Fibroblast of peridontal ligament (primary cell): ENCODE measurements around the gene FEV.
A peak's percentile ranks its signal among the peaks of the same experiment; 100 is the strongest.

Source experiments
- DNase-seq: peaks from one replicate; pipeline ENCODE4 v3.0.0-alpha.2; 2010; ENCODE audit errors: extremely low read depth

Gene FEV

DNA sequence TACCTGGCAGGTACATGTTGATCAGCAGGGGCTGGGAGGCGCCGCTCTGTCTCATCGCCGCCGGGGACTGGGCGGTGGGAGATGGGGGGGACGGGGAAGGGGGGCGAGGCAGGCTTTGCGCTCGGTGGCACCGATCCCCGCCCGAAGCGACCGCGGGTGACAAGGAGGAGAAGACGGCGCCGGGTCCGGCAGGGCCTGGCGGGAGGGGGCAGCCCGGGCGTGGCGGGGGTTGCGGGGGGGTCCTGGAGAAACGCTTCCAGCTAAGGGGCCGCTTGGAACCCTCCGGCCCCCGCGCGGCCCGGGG lies at the start of gene FEV:
TSS of gene FEV (minus strand) at position 164 of the 304 bp plus-strand sequence. CDS start at position 55, 109 bp downstream.
- DNase-seq, result no peak

DNA sequence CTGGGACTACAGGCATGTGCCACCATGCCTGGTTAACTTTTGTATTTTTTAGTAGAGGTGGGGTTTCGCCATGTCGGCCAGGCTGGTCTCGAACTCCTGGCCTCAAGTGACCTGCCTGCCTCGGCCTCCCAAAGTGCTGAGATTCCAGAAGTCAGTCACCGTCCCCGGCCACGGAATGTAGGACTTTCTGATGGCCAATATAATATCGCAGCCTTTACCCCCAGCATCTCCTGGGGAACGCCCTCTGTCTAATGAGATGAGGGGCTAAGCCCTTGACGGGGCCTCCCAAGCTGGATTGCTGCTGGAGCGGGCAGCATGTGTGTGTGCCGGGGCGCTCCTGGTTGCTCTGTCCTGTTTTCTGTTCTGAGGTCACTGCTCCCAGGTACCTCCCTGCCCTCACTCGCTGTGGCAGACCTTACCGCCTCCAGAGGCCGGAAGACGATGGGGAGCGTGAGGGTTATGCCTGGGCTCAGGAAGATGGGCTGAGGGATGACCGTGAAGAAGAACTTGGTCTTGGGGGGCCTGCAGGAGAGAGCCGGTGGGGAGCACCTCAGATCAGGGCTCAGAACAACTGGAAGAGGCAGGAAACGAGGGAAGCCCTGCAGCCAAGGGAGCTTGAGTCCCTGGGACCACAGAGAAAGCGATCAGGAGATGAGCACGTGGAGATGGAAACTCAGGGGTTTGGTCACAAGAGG lies 47.2 kb upstream of the FEV start:
- no peak for DNase-seq

- no peak for DNase-seq
Measured at GRCh38 chr2:219031005-219031738, 46.2 kb upstream of the FEV start.

- no peak for DNase-seq
Measured at GRCh38 chr2:219030177-219030940, 45.4 kb upstream of the FEV start.

GRCh38 chr2:219029829-219030165 lies 44.8 kb upstream of the FEV start:
- peak; percentile 69 for DNase-seq

GRCh38 chr2:219028996-219029828 lies 44.2 kb upstream of the FEV start:
- DNase-seq, result no peak

GRCh38 chr2:219028141-219028540 lies 43.2 kb upstream of the FEV start:
- DNase-seq, result no peak

DNA sequence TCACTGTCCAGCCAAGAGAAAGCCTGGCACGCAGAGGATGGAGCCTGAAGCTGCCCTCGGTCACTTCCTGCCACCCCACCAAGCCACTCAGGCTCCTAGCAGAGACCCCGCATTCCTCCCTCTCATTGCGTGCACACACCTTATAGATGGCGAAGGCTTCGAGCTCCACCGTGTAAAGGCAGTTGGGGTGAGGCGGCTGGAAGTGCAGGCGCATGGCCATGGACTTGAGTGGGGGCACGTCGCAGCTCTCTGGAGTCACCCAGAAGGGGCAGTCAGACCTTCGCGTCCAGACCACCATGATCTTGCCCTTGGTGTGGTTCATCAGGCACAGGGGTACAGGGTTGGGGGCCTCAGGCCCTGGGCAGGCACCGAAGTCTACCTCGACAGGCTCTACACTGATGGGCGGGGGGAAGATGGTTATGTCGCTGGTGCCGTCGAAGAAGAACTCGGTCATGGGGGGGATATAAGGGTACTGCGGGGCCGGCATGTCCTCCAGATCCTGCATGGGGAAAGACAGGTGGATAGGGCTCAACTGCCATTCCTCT lies 42.6 kb upstream of the FEV start:
- no peak for DNase-seq

- DNase-seq, result no peak
Measured at GRCh38 chr2:219026946-219027345, 42.0 kb upstream of the FEV start.

DNA sequence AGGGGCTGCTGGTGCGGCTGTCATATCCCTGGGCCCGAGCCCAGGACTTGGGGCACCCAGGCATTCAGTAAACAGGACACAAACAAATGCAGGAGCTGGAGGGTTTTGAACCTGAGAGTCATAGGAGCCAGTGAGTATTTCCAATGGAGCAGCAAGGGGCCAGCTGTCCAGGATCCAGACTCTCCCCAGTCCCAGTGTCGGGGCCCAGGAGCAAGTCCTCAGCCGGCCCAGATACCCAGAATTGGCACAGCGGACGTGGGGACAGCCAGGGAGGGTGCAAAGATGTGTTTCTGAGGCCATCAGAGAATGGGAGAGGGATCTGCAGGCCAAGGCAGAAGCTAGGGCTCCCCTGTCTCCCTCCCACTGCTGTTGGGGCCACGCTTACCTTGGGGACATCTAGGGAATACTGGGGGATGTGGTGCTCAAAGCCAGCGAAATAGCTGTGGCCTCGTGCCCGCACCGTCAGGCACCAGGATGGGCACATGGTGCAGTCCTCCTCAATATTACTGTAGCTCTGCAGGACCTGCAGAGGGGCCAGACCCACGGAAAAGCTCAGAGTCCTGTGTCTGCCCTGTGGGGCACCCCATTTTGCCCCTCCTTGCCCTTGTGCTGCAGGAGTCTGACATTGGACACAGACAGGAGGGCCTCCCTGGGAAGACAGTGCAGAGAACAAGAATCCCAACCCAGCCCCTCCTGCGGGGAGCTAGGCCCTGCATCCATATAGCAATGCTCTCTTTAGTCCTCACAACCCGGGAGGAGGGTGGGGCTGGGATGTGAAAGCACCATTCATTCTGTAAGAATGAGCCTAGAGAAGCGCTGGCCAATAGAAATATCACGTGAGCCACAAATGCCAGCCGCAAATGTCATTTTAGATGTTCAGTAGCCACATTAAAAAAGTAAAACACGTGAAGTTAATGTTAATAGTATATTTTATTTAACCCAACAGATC lies 40.9 kb upstream of the FEV start:
- DNase-seq, result peak; percentile 13

DNA sequence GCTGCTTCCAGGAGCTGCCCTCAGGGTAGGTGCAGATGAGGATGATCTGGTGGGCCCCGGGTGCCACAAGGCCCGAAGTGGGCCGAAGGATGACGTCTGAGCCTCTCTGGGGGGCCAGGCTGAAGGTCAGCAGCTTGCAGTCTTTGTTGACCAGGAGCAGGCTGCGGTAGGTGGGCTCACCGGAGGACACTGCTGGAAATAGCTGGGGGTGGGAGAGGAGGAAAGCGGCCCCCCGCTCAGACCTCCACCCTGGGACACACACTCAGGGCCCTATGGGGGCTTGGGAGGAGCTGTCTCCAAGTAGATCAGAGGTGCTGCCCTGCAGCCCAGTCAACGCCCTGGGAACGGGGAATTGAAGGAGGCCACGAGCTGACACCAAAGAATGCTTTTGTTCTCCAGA lies 39.1 kb upstream of the FEV start:
- no peak for DNase-seq

DNA sequence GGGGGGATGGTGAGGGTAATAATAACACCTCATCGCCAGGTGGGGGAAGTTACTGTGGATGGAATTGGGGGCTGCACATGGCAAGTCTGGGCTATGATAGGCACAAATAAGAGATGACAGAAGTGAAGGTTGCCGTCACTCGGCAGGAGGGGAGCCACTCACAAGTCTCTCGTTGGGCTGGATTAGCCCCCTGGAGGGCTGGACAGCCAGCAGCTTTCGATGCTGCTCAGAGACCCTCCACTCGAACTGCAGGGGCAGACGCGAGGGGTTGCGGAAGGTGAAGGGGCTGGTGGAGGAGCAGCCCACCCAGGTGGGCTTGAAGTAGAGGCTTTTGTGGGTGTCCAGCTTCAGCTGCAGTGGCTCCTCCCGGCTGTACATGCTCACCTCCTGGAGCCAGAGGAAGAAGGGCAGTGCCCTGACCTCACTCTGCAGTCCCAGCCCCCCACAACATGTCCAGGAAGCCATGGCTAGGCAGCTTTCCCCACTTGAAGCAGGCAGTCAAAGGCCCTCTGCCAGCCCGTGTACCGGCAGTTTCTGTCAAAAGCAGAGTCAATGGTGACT lies 38.1 kb upstream of the FEV start:
- no peak for DNase-seq

GRCh38 chr2:219022616-219023015 lies 37.6 kb upstream of the FEV start:
- DNase-seq, result no peak

DNA sequence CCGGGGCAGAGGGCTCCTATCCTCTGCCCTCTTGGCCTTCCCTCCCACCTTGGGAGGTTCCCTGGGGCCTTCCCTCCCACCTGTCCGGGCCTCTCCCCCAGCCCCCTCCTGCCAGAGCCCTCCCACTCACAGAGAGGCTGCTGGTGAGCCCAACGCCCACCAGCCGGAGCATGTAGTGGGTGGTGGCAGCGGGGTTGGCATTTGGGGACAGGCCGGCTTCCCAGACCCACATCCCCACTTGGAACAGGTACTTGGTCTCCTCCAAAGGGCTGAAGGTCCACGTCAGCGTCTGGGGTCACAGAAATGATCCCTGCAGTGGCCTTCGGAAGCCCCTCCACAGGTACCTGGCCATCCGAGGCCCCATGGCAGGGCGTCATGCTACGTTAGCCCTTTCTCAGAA lies 37.1 kb upstream of the FEV start:
- no peak for DNase-seq

GRCh38 chr2:219021591-219021990 lies 36.6 kb upstream of the FEV start:
- no peak for DNase-seq

DNA sequence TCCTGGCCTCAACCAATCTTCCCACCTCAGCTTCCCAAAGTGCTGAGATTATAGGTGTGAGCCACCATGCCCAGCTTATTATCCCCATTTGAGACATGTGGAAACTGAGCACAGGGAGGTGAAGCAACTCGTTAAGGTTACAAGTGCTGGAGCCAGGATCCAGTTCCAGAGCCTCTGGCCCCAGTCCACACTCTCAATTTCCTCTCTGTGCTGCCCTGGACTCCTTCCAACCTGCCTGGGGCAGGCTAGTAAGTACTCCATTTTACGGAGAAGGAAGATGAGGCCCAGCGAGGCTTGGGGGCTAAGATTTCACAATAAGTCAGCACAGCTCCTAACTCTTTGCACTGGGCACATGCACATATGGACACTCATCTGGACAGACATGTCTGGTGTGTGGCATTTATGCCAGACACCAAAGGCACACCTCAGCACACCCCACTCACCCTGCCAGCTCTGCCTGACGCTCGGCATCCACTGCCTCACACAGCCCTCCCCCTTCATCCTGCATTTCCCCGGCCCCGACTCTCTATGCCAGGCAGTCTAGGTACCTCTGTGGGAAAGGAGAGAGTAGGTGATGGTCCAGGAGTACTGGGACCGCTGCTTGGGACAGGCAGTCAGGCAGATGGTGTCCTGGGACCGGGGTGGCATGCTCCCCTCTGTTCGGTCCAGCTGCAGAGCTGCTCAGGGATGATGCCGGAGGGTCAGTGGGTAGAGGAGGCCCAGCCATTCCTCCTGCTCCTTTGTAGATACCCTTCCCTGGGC lies 35.8 kb upstream of the FEV start:
- no peak for DNase-seq

GRCh38 chr2:219019436-219019835 lies 34.5 kb upstream of the FEV start:
- DNase-seq, result no peak

DNA sequence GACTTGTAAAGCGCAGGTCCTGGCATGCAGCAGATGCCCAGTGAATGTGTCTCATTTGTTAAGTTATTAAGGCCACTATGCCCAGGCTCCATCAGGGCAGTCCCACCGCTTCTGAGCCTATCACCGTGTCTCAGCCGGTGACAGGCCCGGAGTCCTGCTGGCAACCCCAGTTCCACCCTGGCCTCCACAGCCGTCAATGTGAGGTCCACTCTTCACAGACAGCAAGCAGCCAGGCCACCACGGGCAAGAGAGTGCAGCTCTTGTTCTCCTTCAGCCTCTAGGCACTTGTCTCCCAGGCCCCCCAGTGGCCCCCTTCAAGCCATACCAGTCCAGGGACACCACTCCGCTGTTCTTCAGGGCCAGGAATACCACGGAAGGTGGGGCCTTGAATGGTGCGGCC lies 33.7 kb upstream of the FEV start:
- DNase-seq, result no peak

GRCh38 chr2:219018286-219018685 lies 33.3 kb upstream of the FEV start:
- DNase-seq, result no peak
